ENCODE measurements around the gene MAGEB6. TPM values are rescaled to one million over a fixed set of nuclear protein-coding genes. Genes with fewer than 3 reads are reported as not detected.
"Not testable (repeated sequence)": the region's sequence is repeated elsewhere in the genome, so short reads cannot be mapped to it uniquely, and the experiment has no call there.

The MAGEB6 gene
- total RNA-seq = not detected

- DNase-seq = no peak
Observed at GRCh38 chrX:26192204-26192603, at the start of gene MAGEB6. MAGEB6 (plus strand) TSS chrX:26192440; CDS start chrX:26193847, 1,407 bp downstream.

GRCh38 chrX:26146024-26146423, 46.2 kb upstream of the MAGEB6 start:
- no peak for DNase-seq

GRCh38 chrX:26160301-26160700, 31.9 kb upstream of the MAGEB6 start, which contains the start of gene MAGEB6B:
MAGEB6B (plus strand) TSS chrX:26160601; CDS start chrX:26160601, 0 bp downstream.
- no peak for DNase-seq

- no peak for DNase-seq
Observed at GRCh38 chrX:26203561-26203960, 11.3 kb downstream of the MAGEB6 start.

GRCh38 chrX:26204717-26205116, 12.5 kb downstream of the MAGEB6 start:
- DNase-seq = not testable (repeated sequence)

- no peak for DNase-seq
Observed at GRCh38 chrX:26208012-26208411, 15.8 kb downstream of the MAGEB6 start.

GRCh38 chrX:26215869-26216268, 23.6 kb downstream of the MAGEB6 start, which contains the start of gene MAGEB5:
MAGEB5 (plus strand) TSS chrX:26216169; CDS start chrX:26217302, 1,133 bp downstream.
- no peak for DNase-seq

GRCh38 chrX:26219351-26219750, 27.1 kb downstream of the MAGEB6 start:
- DNase-seq = no peak

GRCh38 chrX:26234177-26234576, 41.9 kb downstream of the MAGEB6 start:
- DNase-seq = no peak

Other genes with a start within 250 kb of the MAGEB6 start
- not detected for gene MAGEB18, start 54.1 kb upstream of the MAGEB6 start, total RNA-seq
- gene MAGEB6B, start 31.8 kb upstream of the MAGEB6 start, total RNA-seq = not detected
- gene MAGEB5, start 23.7 kb downstream of the MAGEB6 start, total RNA-seq = not detected